ENCODE measurements around the gene UNC5B. TPM values are rescaled to one million over a fixed set of nuclear protein-coding genes. Genes with fewer than 3 reads are reported as not detected.

Gene UNC5B
- total RNA-seq, 2 experiments from 2014 or later: 0.08 to 0.15 TPM

DNA sequence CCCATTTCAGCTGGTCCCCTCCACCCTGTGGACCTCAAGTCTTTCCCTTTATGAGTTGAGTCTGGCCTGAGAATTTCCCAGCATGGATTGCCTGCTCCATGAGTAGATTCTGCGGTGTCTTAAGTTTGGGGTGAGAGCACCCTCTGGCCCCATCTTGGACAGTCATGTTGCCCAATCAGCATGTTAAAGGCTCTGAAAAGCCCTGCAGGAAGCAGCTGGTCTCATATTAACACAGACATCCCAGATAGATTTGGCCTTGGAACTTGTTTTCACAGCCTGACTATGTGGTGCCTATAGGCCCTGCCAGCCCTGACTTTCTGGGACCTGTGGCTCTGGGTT lies 91.2 kb downstream of the UNC5B start:
- POLR2A ChIA-PET: no interaction called here
- CTCF ChIA-PET: interaction anchor here (0.6 to 1.1 kb wide), 3 partner anchors 29 to 556 kb away, joined by 4 read pairs; no protein-coding TSS in a partner anchor

DNA sequence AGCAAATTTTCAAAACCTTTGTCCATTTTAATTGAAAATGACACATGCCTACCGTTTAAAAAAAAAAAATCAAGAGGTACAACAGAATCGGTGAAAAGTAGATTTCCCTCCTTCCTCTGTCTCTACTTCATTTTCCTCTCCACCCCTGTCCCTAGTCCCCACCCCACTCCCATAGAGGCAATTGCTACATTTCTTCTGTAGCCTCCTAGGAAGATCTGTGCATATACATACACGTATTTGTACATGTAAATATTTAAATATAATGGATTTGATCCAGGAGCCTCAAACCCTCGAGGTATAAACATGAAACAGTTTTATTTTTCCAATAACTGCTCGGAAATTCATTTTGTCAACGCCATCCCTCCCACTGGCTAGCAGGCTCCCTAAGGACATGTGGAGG lies 92.5 kb downstream of the UNC5B start:
- POLR2A ChIA-PET: no interaction called here
- CTCF ChIA-PET: no interaction called here

DNA sequence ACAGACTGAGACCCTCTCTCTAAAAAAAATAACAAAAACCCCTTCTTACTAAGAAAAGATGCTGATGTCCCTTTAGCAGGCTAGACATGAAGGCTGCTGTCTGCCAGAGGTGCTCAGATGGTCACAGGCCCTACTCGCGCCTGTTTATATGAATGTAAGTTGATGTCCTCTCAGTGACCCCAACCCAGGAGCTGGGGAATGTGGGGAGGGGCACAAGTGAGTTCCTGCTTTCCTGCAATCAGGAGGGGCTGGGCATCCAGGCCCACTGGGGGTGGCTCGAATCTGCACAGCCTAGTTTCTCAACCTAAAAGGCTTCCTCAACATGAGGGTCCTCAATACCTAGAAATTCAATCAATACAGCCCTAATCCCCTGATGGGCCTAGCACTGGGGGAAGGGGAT lies 94.6 kb downstream of the UNC5B start:
- ChIA-PET POLR2A (no interaction called here), CTCF (interaction anchor here (1.6 kb wide), 1 partner anchor 77 kb away, joined by 4 read pairs; no protein-coding TSS in a partner anchor)

DNA sequence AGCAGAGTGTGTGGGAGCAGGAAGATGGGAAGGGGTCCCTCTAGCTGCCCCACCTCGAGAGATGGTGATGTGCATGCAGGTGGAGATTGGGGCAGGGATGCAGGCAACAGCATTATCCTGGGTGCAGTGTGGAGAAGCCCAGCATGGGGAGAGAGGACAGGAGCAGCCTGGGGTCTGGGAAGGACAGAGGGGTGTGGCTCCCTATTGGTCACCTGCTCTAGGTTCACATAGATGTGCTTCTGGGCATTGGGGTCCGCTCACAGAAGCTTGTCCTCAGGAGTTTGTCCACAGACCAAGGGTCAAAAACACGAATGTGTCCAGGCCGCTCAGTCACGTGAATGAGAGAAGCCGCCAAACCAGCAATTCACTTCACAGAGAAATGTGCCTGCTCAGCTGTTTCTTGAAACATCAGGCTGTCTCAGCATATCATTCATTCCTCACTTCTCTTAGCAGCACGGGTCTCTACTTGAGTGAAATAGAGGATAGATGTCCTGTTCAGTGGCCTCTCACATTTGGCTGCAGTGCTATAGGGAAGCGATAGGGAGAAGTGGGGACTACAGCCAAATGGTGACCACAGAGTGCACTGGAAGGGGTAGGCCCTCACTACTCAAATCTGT lies 95.2 kb downstream of the UNC5B start:
- CTCF ChIA-PET: interaction anchor here (1.6 kb wide), 1 partner anchor 77 kb away, joined by 4 read pairs; no protein-coding TSS in a partner anchor
- POLR2A ChIA-PET: no interaction called here

DNA sequence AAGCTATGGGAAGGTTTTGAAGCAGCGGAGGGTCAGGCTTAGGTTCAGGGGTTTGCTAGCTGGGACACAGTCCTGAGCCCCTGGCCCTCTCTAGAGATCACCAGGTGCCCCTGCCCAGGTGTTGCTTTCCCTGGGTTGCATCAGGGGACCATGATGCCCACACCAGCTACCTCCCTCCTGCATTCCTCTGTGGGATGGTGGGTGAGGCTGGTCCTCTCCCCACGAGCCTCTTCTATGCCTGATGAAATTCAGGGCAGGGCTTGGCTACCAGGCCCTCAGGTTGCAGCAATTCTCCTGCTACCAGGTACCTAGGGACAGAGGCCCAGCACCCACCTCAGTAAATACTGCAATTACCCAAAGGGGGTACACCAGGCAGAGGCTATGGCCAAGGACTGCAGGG lies 95.9 kb downstream of the UNC5B start:
- ChIA-PET POLR2A (no interaction called here), CTCF (no interaction called here)

DNA sequence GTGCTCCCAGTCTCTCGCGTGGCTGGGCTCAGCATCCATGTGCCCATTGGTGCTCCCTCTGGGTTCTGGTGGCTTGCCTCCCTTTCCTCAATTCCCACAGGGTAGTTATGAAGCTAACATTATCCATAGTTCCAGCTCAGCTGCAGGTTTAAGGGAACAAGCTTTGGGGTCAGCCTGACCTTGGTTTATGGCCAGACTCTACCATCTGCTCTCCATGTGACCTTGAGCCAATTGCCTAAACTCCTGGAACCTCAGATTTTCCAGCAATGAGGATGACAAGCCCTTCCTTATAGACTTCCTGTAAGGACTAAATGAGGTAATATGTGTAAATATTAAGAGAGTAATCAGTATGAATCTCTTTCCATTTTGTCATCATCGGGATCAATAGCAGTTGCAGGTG lies 96.6 kb downstream of the UNC5B start:
- ChIA-PET POLR2A (interaction anchor here (0.7 kb wide), 1 partner anchor 328 kb away, joined by 3 read pairs; no protein-coding TSS in a partner anchor), CTCF (no interaction called here)

DNA sequence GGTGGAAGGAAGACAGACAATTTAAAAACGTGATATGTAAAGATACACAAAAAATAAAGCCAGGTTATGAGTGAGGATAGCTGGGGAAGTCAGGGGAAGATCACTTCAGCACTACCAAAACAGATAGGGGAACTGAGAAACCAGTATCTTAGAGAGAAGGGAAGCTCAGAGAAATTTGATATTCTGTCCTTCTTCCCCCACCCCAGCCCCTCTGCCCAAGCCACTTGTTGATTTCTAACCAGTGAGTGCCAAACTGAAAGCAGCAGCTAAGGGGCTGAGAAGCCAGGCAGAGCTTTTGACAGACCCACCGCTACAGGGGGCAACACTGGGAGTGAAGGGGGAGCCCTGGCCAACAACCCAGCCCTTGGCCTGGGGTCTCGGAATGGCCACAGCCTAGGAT lies 97.5 kb downstream of the UNC5B start:
- ChIA-PET CTCF (no interaction called here), POLR2A (no interaction called here)

DNA sequence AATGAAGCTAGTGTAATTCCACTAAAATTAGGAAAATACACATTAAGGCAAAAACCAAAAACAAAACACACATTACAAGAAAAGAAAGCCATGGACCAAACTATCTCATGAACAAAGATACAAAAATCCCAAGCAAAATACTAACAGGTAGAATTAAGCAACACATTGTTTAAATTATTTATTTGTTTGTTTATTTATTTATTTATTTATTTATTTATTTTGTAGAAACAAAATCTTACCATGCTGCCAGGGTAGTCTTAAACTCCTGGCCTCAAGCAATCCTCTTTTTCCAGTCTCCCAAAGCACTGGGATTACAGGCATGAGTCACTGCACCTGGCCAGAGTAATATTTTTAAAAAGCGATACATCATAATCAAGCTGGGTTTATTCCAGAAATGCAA lies 99.8 kb downstream of the UNC5B start:
- CTCF ChIA-PET: interaction anchor here (1.1 kb wide), 1 partner anchor 258 kb away, joined by 3 read pairs; no protein-coding TSS in a partner anchor
- POLR2A ChIA-PET: no interaction called here

DNA sequence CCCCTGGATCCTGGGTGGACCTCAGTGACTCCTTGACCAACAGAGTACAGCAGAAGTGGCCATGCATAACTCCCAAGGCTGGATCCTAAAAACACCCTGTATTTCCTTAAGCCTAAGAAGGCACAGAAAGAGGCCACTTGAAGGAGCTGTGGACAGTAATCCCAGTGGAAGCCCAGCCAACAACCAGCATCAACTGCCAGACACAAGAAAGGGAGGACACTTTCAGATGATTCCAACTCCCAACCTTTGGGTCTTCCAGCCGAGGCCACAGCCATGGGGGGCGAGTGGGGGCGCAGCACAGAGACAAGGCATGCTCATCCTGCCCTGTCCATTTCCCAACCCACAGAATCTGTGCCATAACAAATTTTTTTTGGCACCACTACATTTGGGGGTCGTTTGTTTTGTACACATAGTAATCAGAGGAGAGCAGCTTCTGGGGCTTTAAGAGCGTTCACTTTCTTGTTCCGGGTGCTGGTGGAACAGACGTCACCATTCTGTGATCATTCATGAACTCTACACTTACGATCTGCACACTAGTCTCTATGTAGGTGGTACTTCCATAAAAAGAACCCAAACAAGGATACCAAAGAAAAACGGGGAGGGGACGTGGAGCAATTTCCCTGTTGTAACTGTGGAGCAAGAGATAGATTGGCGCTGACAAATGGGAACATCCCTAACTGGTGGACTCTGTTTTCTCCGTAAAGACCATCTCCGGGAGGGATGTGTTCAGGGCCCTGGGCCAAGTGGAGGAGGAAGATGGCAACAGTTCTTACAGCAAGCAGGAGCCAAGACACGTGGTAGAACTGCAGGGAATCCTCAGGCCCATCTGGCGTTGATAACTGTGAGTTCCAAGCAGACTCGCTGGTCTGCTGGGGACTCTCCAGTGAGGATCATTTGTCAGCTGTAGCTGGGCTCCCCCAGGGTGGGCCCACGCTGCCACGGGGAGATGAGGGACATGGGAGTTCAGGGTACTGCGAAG lies 100.7 kb downstream of the UNC5B start:
- POLR2A ChIA-PET: no interaction called here
- CTCF ChIA-PET: interaction anchor here (0.6 to 3.6 kb wide), 8 partner anchors 10 to 395 kb away, joined by 3 to 17 read pairs (median 7); no protein-coding TSS in a partner anchor

DNA sequence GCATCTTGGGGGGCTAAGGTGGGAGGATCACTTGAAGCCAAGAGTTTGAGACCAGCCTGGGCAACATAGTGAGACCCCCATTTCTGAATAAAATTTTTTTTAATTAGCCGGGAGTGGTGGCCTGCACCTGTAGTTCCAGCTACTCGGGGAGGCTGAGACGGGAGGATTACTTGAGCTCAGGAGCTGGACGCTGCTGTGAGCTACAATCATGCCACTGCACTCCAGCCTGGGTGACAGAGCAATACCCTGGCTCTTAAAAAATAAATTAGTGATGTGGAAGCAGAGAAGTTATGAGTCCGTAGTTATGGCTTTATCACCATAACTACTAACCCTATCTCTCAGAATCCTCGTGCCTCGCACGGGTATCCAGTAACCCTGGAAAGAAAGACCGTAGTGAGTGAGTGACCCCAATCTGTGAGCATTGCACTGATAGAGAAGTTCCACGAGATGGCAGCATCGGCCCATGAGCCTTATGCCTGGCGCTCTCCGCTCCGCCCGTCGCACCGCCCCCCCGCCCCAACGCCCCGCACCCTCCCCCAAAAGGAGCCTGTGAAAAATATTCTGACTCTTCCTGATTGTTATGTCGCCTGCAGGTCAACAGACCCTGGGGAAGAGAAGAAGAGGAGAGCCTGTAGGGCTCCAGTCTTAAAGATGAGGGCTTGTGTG lies 101.8 kb downstream of the UNC5B start:
- ChIA-PET CTCF (interaction anchor here (0.6 to 3.6 kb wide), 15 partner anchors 9 to 582 kb away, joined by 3 to 17 read pairs (median 4); no protein-coding TSS in a partner anchor), POLR2A (no interaction called here)

DNA sequence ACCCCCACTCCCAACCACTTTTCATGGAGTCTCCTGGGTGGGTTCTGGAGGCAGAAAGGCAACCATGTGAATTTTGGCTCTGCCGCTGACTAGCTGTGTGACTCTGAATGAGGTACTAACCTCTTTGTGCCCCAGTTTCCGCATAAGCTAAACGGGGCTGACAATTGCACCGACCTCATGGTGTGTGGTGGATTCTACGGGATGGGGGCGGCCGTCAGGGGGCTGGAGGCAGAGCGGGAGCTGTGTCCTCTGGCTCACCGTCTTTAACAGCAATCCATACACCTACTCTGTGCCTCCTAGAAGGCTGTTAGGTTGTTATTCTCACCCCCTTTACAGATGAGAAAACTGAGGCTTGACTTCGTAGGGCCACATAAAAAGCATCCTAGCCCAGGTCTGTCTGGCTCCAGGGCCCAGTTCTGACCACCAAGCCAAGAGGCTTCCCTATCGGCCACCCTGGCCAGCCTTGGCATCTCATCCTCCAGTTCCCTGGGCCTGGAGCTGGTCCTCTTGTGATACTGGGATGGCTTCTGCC lies 102.4 kb downstream of the UNC5B start:
- ChIA-PET POLR2A (no interaction called here), CTCF (interaction anchor here (0.7 to 3.6 kb wide), 14 partner anchors 10 to 582 kb away, joined by 3 to 17 read pairs (median 4); no protein-coding TSS in a partner anchor)

DNA sequence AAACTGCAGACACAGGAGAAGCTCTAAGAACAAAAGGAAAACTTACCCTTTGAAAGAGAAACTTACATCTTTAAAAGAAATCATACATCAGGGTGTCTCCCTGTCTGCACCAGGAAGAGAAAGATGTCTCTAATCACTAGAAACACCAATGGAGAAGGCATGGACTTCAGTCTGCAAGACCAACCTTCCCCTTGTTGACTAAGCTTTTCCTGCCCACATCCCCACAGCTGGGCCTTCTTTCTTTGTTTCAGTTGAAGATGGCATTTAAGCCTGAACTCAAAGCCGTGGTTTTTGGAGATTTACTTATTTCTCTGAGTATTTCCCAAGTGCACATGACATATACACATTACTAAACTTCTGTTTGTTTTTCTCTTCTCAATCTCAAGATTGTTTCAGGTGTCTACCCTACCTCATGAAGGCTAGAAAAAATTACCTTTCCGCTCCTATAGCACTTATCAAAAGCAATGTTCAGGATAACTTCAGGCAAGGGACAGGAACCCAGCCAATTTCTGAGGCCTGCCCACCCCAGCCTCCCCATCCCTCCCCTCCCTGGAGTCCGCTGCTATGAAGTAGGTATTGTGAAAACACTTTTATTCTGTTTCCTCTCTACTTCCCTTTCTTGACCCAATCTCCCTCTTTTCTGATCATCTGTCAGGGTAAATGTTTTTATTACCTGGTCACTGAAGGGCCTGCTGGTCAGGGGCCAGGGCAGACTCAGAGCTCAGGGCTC lies 103.9 kb downstream of the UNC5B start:
- ChIA-PET CTCF (interaction anchor here (1.0 to 3.6 kb wide), 6 partner anchors 10 to 580 kb away, joined by 3 to 14 read pairs (median 4); no protein-coding TSS in a partner anchor), POLR2A (no interaction called here)

DNA sequence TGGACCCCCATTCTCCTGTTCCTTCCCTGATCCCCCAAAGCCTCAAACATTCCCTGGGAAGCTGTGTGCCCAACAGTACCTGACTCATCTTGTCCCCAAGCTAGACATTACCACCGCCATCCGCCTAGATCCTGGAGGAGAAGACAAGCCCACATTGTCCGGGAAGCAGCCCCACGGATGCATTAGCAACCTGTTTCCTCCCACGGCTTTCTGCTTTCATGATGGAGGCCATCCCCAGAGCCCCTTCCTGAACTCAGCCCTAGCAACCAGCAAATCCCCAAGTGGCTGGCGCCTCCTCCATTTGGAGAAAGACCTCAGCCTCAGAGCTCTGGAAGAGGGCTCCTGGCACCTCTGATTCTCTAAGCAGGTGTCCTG lies 104.4 kb downstream of the UNC5B start:
- ChIA-PET CTCF (interaction anchor here (1.0 to 3.6 kb wide), 3 partner anchors 293 to 391 kb away, joined by 3 to 14 read pairs (median 5); no protein-coding TSS in a partner anchor), POLR2A (no interaction called here)

DNA sequence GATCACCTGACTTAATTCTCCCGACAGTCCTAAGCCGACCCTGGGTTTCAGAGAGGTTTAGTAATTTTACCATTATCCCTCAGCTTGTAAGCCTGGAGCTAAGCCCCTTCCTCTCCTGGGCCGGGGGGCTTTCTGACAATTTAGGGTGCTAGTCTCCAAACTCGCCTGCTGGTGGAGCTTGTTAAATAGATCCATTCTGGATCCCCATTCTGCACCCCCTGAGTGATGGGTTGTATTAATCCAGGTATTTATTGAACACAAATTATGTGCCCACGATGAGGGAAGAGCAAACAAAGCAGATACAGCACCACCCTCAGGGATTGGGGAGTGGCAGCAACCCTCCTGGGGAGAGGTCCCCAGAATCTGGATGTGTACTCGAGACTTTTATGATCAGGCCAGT lies 105.4 kb downstream of the UNC5B start:
- POLR2A ChIA-PET: no interaction called here
- CTCF ChIA-PET: interaction anchor here (0.6 kb wide), 1 partner anchor 678 kb away, joined by 3 read pairs; no protein-coding TSS in a partner anchor

DNA sequence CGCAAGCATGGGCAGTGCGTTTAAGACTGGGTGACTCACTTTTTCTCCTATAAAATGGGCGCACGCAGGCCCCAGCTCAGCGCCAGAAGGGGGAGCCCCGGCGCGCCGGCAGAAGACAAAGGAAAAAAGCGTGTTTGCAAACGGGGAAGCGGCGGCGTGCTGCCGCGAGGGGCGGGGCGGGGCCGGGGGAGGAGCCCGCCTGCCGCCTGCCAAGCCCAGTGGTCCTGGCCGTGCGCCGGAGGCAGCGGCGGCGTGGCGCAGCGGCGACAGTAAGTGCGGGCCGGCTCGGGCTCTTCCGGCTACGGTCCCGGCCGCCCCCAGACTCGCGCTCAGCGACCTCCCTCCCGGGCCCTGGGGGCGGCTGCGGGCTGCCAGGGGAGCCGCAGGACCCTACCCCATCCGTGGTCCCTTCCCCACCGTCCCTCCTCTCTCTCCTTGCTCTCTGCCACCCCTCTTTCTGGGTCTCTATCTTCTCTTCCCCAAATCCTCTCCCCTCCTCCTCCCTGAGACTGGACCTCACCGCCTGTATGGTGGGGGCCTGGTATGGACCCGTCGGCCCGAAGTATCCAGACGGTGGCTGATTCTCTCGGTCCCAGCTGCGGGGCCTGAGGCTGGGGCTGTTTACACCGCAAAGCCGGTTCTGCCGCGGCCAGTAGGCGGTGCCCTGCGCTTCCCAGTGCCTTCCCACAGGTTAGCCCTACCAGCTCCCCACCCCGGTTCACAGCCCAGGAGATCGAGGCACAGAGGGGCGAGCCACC lies 106.9 kb downstream of the UNC5B start, which contains the start of gene SLC29A3:
Gene SLC29A3 (plus strand): TSS at position 218 of the 758 bp plus-strand sequence. CDS start 51 bp downstream, at position 269.
- ChIA-PET CTCF (interaction anchor here (0.9 to 1.3 kb wide), 8 partner anchors 12 to 387 kb away, joined by 3 to 5 read pairs (median 4); partner anchors contain the start of gene CDH23), POLR2A (interaction anchor here (0.6 to 1.4 kb wide), 3 partner anchors 58 to 540 kb away, joined by 3 to 4 read pairs (median 3); no protein-coding TSS in a partner anchor)

DNA sequence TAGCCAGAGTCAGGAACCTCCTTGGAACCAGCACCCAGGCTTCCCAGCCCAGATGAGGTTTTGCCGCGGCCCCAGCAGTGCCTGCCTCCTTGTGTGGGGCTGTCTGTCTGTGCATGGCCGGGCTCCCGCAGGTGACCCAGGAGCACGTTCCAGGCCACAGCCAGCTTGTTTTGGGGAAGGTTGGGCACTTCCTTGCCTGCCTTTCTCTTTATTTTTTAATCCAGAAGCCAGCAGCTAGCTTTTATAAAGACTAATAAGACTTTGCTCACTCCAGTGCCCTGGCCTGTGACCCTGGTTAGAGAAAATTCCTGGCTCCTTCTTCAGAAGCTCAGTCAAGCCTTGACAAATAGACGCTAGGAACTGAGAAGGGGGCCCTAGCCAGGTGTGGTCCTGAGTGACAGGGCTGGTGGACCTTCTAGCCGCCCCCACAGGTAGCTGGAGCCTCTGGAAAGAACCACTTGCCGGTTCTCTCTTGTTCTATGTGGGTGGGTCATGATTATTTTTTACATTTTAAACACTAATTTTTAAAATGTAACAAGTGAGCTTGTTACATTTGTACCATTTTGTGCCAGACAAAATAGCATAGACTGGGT lies 107.5 kb downstream of the UNC5B start:
- CTCF ChIA-PET: interaction anchor here (0.9 to 1.3 kb wide), 9 partner anchors 11 to 389 kb away, joined by 3 to 5 read pairs (median 3); partner anchors contain the start of gene CDH23
- POLR2A ChIA-PET: interaction anchor here (0.6 to 1.4 kb wide), 3 partner anchors 16 to 903 kb away, joined by 4 to 17 read pairs (median 6); no protein-coding TSS in a partner anchor

DNA sequence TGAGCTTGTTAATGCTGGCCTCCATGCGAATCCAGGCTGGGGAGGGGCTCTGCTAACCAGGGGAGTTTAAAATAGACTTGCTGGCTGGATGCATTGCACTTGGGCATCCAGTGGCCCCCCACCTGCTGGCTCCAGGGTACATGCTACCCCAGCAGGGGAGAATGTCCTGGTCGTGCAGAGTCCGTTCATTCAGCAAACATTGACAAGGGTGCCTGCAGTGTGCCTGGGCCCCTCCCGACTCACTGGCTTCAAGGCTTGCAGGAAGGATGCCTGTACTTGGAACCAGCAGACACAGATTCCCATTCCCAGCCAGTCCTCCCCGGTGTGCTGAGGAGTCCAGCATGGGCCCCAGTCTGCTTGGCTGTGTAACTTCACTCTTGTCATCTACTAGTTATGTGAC lies 108.2 kb downstream of the UNC5B start:
- CTCF ChIA-PET: interaction anchor here (0.9 to 1.2 kb wide), 4 partner anchors 11 to 388 kb away, joined by 3 to 5 read pairs (median 4); no protein-coding TSS in a partner anchor
- POLR2A ChIA-PET: interaction anchor here (0.6 to 1.4 kb wide), 3 partner anchors 15 to 902 kb away, joined by 4 to 17 read pairs (median 6); no protein-coding TSS in a partner anchor
